Measurements from ENCODE around the gene SLITRK1. TPM values are rescaled to one million over a fixed set of nuclear protein-coding genes. Genes with fewer than 3 reads are reported as not detected.
A peak's percentile ranks its signal among the peaks of the same experiment; 100 is the strongest.

The SLITRK1 gene
- total and polyA plus RNA-seq, 9 of the 15 experiments (the other 6 are each of a cell fraction or from before 2014, with no cell fraction given): not detected

DNA sequence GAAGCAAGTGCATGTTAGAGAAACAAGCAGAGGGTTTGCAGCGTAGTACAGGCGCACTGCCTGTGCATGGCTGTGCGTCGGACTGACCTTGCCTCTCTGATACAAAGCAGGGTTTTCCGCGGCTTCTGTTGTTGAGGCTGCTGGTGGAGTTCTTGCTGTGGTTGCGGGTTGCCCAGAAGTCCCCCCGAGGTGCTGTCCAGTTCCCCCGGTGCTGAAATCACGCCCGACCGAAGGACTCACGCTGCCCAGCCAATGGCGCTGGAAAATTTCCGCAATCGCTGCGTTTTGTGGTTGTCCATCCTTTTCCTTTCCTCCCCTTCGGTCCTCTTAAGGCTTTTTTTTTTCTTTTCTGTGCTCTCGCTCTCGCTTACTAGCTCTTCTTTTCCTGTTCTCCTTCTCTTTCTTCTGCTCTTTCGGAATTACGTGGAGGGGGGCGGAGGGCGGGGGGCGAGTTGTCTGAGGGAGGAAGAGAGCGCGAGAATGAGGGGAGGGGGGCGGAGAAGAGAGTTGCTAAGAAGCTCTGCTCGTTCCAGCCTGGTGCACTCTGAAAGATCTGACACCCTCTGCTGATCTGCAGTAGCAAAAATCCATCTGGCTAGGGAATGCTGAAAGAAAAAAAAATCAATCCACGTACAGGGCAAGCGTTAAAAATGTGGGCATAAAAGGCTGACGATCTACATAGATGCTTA, at the start of gene SLITRK1 (continued):
- TF ChIP-seq, protein P1, sequence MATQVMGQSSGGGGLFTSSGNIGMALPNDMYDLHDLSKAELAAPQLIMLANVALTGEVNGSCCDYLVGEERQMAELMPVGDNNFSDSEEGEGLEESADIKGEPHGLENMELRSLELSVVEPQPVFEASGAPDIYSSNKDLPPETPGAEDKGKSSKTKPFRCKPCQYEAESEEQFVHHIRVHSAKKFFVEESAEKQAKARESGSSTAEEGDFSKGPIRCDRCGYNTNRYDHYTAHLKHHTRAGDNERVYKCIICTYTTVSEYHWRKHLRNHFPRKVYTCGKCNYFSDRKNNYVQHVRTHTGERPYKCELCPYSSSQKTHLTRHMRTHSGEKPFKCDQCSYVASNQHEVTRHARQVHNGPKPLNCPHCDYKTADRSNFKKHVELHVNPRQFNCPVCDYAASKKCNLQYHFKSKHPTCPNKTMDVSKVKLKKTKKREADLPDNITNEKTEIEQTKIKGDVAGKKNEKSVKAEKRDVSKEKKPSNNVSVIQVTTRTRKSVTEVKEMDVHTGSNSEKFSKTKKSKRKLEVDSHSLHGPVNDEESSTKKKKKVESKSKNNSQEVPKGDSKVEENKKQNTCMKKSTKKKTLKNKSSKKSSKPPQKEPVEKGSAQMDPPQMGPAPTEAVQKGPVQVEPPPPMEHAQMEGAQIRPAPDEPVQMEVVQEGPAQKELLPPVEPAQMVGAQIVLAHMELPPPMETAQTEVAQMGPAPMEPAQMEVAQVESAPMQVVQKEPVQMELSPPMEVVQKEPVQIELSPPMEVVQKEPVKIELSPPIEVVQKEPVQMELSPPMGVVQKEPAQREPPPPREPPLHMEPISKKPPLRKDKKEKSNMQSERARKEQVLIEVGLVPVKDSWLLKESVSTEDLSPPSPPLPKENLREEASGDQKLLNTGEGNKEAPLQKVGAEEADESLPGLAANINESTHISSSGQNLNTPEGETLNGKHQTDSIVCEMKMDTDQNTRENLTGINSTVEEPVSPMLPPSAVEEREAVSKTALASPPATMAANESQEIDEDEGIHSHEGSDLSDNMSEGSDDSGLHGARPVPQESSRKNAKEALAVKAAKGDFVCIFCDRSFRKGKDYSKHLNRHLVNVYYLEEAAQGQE (IDR thresholded peaks at IDR 0.05; ENCODE audit: borderline replicate concordance): peak; percentile 87
- TF ChIP-seq, protein P1 (CRISPR knock-in tag; IDR thresholded peaks at IDR 0.05; ENCODE audit: low read depth): peak; percentile 78; the same call in 1 of the 2 replicates
- peak; percentile 61; the same call in 1 of the 2 replicates for TF ChIP-seq EHMT2 (IDR thresholded peaks at IDR 0.05)
- TF ChIP-seq, protein P2, sequence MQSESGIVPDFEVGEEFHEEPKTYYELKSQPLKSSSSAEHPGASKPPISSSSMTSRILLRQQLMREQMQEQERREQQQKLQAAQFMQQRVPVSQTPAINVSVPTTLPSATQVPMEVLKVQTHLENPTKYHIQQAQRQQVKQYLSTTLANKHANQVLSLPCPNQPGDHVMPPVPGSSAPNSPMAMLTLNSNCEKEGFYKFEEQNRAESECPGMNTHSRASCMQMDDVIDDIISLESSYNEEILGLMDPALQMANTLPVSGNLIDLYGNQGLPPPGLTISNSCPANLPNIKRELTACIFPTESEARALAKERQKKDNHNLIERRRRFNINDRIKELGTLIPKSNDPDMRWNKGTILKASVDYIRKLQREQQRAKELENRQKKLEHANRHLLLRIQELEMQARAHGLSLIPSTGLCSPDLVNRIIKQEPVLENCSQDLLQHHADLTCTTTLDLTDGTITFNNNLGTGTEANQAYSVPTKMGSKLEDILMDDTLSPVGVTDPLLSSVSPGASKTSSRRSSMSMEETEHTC (IDR thresholded peaks at IDR 0.05): no peak
- TF ChIP-seq ZNF717 (CRISPR knock-in tag; IDR thresholded peaks at IDR 0.05): no peak
- TF ChIP-seq, protein P3, sequence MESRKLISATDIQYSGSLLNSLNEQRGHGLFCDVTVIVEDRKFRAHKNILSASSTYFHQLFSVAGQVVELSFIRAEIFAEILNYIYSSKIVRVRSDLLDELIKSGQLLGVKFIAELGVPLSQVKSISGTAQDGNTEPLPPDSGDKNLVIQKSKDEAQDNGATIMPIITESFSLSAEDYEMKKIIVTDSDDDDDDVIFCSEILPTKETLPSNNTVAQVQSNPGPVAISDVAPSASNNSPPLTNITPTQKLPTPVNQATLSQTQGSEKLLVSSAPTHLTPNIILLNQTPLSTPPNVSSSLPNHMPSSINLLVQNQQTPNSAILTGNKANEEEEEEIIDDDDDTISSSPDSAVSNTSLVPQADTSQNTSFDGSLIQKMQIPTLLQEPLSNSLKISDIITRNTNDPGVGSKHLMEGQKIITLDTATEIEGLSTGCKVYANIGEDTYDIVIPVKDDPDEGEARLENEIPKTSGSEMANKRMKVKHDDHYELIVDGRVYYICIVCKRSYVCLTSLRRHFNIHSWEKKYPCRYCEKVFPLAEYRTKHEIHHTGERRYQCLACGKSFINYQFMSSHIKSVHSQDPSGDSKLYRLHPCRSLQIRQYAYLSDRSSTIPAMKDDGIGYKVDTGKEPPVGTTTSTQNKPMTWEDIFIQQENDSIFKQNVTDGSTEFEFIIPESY (CRISPR knock-in tag; IDR thresholded peaks at IDR 0.05): peak; percentile 26; the same call in 1 of the 2 replicates
- 0 out of 2 replicates have a peak, but pooled peaks have one; percentile 45 for TF ChIP-seq MIER1 (IDR thresholded peaks at IDR 0.05; ENCODE audit: low read depth)
- no peak for TF ChIP-seq SAP30 (IDR thresholded peaks at IDR 0.05; ENCODE audit: borderline replicate concordance, insufficient read depth, low read depth, low read length, poor library complexity, severe bottlenecking)
- TF ChIP-seq ZEB2 (IDR thresholded peaks at IDR 0.05): no peak
- no peak for TF ChIP-seq ZNF696 (CRISPR knock-in tag; conservative IDR thresholded peaks at IDR 0.05)
- TF ChIP-seq NRF1 (conservative IDR thresholded peaks at IDR 0.05 in 1 of 2, IDR thresholded peaks at IDR 0.05 in 1 of 2): no peak
